Parathyroid adenoma (tissue), 2 donors: ENCODE measurements around the gene FAM50A.

ENCODE experiments used
- H2AFZ ChIP-seq: fragments of 300-600 bp; sonication (generic); one replicate; pipeline ENCODE4 v1.7.0; 2017; ENCODE audit warnings: antibody characterized with exemption, mild to moderate bottlenecking
- H3K27ac ChIP-seq: fragments of 300-600 bp; sonication (generic); one replicate; pipeline ENCODE4 v1.7.0; 2017
- H3K27me3 ChIP-seq: fragments of 300-600 bp; sonication (generic); one replicate; pipeline ENCODE4 v1.7.0; 2017; ENCODE audit warnings: low read length; ENCODE audit not compliant: control insufficient read depth, insufficient read depth
- H3K36me3 ChIP-seq: fragments of 300-600 bp; sonication (generic); one replicate; pipeline ENCODE4 v1.7.0; 2017; ENCODE audit warnings: low read length; ENCODE audit not compliant: control insufficient read depth, insufficient read depth
- H3K4me1 ChIP-seq: fragments of 300-600 bp; sonication (generic); one replicate; pipeline ENCODE4 v1.7.0; 2017; ENCODE audit warnings: control low read depth
- H3K4me2 ChIP-seq: fragments of 300-600 bp; sonication (generic); one replicate; pipeline ENCODE4 v1.7.0; 2017; ENCODE audit warnings: low read length
- H3K4me3 ChIP-seq: fragments of 300-600 bp; sonication (generic); one replicate; pipeline ENCODE4 v1.7.0; 2017; ENCODE audit warnings: low read depth, low read length
- H3K79me2 ChIP-seq: fragments of 300-600 bp; sonication (generic); one replicate; pipeline ENCODE4 v1.7.0; 2017; ENCODE audit warnings: control low read depth
- H3K9ac ChIP-seq: fragments of 300-600 bp; sonication (generic); one replicate; pipeline ENCODE4 v1.7.0; 2017; ENCODE audit warnings: mild to moderate bottlenecking
- H3K9me3 ChIP-seq: fragments of 300-600 bp; sonication (generic); one replicate; pipeline ENCODE4 v1.7.0; 2017; ENCODE audit warnings: low read length; ENCODE audit not compliant: control insufficient read depth
- TF ChIP-seq, protein P1 (sequence below): fragments of 300-600 bp; sonication (generic); IDR thresholded peaks from one replicate; pipeline ENCODE4 v1.7.0; 2017; ENCODE audit warnings: antibody characterized with exemption, mild to moderate bottlenecking
- donor health status: primary hyperparathyroidism.

FAM50A gene

GRCh38 chrX:154484255-154485149 is 40.6 kb downstream of the FAM50A start:
- no peaks in the 10 kb centered on the region for H3K79me2 ChIP-seq

DNA sequence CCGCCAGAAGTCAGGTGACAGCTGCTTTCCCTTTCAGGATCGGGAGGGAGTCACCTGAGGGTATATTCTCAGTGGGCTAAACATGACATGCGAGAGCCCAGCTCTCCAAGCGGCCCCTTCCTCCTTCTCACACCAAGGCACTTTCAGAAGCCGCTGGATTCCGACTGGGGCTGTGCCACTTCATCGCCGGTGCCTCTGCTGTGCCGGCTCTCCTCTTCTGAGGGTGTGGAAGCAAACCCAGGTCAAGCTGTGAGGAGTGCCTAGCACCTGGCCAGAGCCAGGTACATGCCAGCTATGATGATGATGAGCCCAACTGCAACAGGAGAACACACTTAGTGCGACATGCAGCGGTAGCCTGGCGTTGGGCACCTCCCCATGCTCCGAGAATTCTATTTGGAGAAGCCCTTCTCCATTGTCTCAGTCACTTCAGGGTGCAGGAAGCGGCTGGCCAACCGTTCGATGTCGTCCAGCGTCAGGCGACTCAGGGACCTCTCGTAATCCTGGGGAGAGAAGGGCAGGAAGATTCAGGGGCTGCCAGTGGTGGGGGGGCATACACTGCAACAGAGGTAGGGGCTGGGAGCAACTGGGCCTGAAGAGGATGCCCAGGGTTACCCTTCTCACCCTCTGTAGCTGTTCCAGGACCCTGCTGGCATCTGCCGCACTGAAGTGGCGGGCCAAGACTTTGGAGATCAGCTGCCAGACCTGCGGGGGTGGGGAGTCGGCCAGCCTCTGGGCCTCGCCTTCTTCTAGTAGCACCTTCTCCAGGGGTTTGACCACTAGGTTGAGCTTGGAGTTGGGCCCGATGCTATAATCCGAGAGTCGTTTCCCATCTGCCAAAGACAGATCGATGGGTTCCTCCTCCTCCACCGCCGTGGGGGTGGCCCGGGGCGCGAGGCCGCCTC is 41.5 kb downstream of the FAM50A start:
- no peak overlapping the region for H3K9ac ChIP-seq
- H3K4me2 ChIP-seq = peak overlapping the region; percentile 68
- H3K4me3 ChIP-seq = peak overlapping the region; percentile 57
- H3K9me3 ChIP-seq = no peaks in the 10 kb centered on the region
- peak overlapping the region; percentile 39 for H3K27ac ChIP-seq
- peak overlapping the region; percentile 68 for H2AFZ ChIP-seq
- TF ChIP-seq, protein P1, sequence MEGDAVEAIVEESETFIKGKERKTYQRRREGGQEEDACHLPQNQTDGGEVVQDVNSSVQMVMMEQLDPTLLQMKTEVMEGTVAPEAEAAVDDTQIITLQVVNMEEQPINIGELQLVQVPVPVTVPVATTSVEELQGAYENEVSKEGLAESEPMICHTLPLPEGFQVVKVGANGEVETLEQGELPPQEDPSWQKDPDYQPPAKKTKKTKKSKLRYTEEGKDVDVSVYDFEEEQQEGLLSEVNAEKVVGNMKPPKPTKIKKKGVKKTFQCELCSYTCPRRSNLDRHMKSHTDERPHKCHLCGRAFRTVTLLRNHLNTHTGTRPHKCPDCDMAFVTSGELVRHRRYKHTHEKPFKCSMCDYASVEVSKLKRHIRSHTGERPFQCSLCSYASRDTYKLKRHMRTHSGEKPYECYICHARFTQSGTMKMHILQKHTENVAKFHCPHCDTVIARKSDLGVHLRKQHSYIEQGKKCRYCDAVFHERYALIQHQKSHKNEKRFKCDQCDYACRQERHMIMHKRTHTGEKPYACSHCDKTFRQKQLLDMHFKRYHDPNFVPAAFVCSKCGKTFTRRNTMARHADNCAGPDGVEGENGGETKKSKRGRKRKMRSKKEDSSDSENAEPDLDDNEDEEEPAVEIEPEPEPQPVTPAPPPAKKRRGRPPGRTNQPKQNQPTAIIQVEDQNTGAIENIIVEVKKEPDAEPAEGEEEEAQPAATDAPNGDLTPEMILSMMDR = no peak
- H3K79me2 ChIP-seq = no peaks in the 10 kb centered on the region
- H3K27me3 ChIP-seq = no peaks in the 10 kb centered on the region
- H3K36me3 ChIP-seq = no peaks in the 10 kb centered on the region
- H3K4me1 ChIP-seq = no peaks in the 10 kb centered on the region

More at GRCh38 chrX:154484255-154485149, 40.6 kb downstream of the FAM50A start:
- H3K4me2 ChIP-seq = no peak overlapping the region
- no peaks in the 10 kb centered on the region for H3K9me3 ChIP-seq
- H2AFZ ChIP-seq = no peak overlapping the region
- H3K9ac ChIP-seq = no peak overlapping the region
- H3K4me1 ChIP-seq = no peaks in the 10 kb centered on the region
- H3K36me3 ChIP-seq = no peaks in the 10 kb centered on the region
- no peaks in the 10 kb centered on the region for H3K27me3 ChIP-seq
- TF ChIP-seq, protein P1 = no peak
- no peak overlapping the region for H3K27ac ChIP-seq
- H3K4me3 ChIP-seq = no peak overlapping the region

GRCh38 chrX:154486052-154486395 is 42.1 kb downstream of the FAM50A start:
- H2AFZ ChIP-seq = peak overlapping the region; percentile 68
- peak overlapping the region; percentile 57 for H3K4me3 ChIP-seq
- no peaks in the 10 kb centered on the region for H3K27me3 ChIP-seq
- H3K9ac ChIP-seq = no peak overlapping the region
- no peaks in the 10 kb centered on the region for H3K36me3 ChIP-seq
- no peaks in the 10 kb centered on the region for H3K79me2 ChIP-seq
- TF ChIP-seq, protein P1 = no peak
- H3K4me2 ChIP-seq = peak overlapping the region; percentile 68
- H3K27ac ChIP-seq = peak overlapping the region; percentile 39
- no peaks in the 10 kb centered on the region for H3K9me3 ChIP-seq
- H3K4me1 ChIP-seq = no peaks in the 10 kb centered on the region

- TF ChIP-seq, protein P1 = no peak
- Histone ChIP-seq H3K9ac (no peak within 1 kb of the TSS), H3K4me1 (no peaks in the 10 kb centered on the region), H3K27me3 (no peaks in the 10 kb centered on the region), H3K4me2 (peak within 1 kb of the TSS; percentile 68), H3K9me3 (no peaks in the 10 kb centered on the region), H3K79me2 (no peaks in the 10 kb centered on the region), H3K36me3 (no peaks in the 10 kb centered on the region), H3K27ac (peak within 1 kb of the TSS; percentile 54), H2AFZ (peak within 1 kb of the TSS; percentile 68), H3K4me3 (peak within 1 kb of the TSS; percentile 57)
Measured at GRCh38 chrX:154486396-154487207, 42.7 kb downstream of the FAM50A start, which contains the start of gene UBL4A. Gene UBL4A (minus strand): TSS chrX:154486615. CDS start chrX:154486584, 31 bp downstream.
